ENCODE measurements around the gene PABPN1L.

- TF ChIP-seq ZNF274 (IDR thresholded peaks at IDR 0.05; ENCODE audit: low read depth, low read length), result no peak
- TF ChIP-seq SUZ12 (IDR thresholded peaks at IDR 0.05; ENCODE audit: extremely low read depth, insufficient read depth, insufficient read length), result no peak
- TF ChIP-seq YY1 (IDR thresholded peaks at IDR 0.05; ENCODE audit: insufficient read depth, insufficient read length), result no peak
Observed at GRCh38 chr16:88863426-88863825, 3.0 kb downstream of the PABPN1L start.
